HEK293 (cell line): Measurements from ENCODE around the gene PAQR7.

Experiments
- CTCF ChIA-PET: fragments of 350-600 bp; formaldehyde crosslinking; extraction: SDS; loops from one replicate; lab custom pipeline; 2021; ENCODE audit warnings: antibody characterized with exemption; lab: Yijun Ruan, JAX
- POLR2A ChIA-PET: fragments of 300-600 bp; formaldehyde crosslinking; extraction: SDS; loops from one replicate; lab custom pipeline; 2020; ENCODE audit warnings: antibody characterized with exemption, inconsistent platforms; lab: Yijun Ruan, JAX
- H3K27ac ChIP-seq: fragments of 200-500 bp; sonication (Bioruptor generic); 2 replicates; pipeline ENCODE4 v1.5.1; 2014; ENCODE audit warnings: low read depth, low read length, control low read depth, inconsistent platforms; ENCODE audit errors: extremely low read depth
- H3K36me3 ChIP-seq, 2 experiments: fragments of 200-500 bp in 1 of 2; sonication (Bioruptor generic) in 1 of 2; 1 replicate in 1 of 2; 2 replicates in 1 of 2; pipeline ENCODE4 v1.5.1; 2014 to 2017; ENCODE audit warnings: inconsistent platforms in 2 of 2, low read length in 2 of 2; ENCODE audit not compliant: control insufficient read depth in 2 of 2, insufficient read depth in 1 of 2
- H3K4me1 ChIP-seq: fragments of 200-500 bp; sonication (Bioruptor generic); 2 replicates; pipeline ENCODE4 v1.5.1; 2014; ENCODE audit warnings: mild to moderate bottlenecking, low read length, inconsistent platforms; ENCODE audit not compliant: control insufficient read depth, insufficient read depth
- H3K4me3 ChIP-seq: 2 replicates; pipeline ENCODE4 v1.5.1; 2011; ENCODE audit warnings: low read depth, mild to moderate bottlenecking, control low read depth, low read length, moderate library complexity
- H3K9me3 ChIP-seq: fragments of 200-500 bp; sonication (Bioruptor generic); 2 replicates; pipeline ENCODE4 v1.5.1; 2014; ENCODE audit warnings: low read depth, low read length, inconsistent platforms; ENCODE audit not compliant: control insufficient read depth, insufficient read depth
- KLF9 ChIP-seq: fragments of 450-650 bp; formaldehyde crosslinking; IDR thresholded peaks from 2 replicates; pipeline ENCODE4 v1.5.1; 2016; ENCODE audit warnings: missing biosample characterization, missing genetic modification characterization, low read depth
- PATZ1 ChIP-seq: fragments of 450-650 bp; formaldehyde crosslinking; IDR thresholded peaks from 2 replicates; pipeline ENCODE4 v1.5.1; 2016; ENCODE audit warnings: missing biosample characterization, missing genetic modification characterization
- PBX3 ChIP-seq: sonication (generic); formaldehyde crosslinking; IDR thresholded peaks from 2 replicates; pipeline ENCODE4 v1.8.1; 2022; ENCODE audit warnings: mild to moderate bottlenecking, moderate library complexity, missing genetic modification reagents
- PRDM10 ChIP-seq: fragments of 450-650 bp; formaldehyde crosslinking; IDR thresholded peaks from 2 replicates; pipeline ENCODE4 v1.5.1; 2016; ENCODE audit warnings: missing biosample characterization, missing genetic modification characterization
- ZEB2 ChIP-seq: fragments of 450-650 bp; formaldehyde crosslinking; IDR thresholded peaks from 2 replicates; pipeline ENCODE4 v1.5.1; 2016; ENCODE audit warnings: missing biosample characterization, missing genetic modification characterization
- ZNF394 ChIP-seq: fragments of 450-650 bp; formaldehyde crosslinking; IDR thresholded peaks from 2 replicates; pipeline ENCODE4 v1.5.1; 2016; ENCODE audit warnings: missing biosample characterization, missing genetic modification characterization, mild to moderate bottlenecking, moderate library complexity, borderline replicate concordance
- ZNF514 ChIP-seq: fragments of 450-650 bp; formaldehyde crosslinking; IDR thresholded peaks from 2 replicates; pipeline ENCODE4 v1.5.1; 2016; ENCODE audit warnings: missing biosample characterization, missing genetic modification characterization
- ZNF560 ChIP-seq: fragments of 450-650 bp; formaldehyde crosslinking; IDR thresholded peaks from 2 replicates; pipeline ENCODE4 v1.5.1; 2017; ENCODE audit warnings: missing biosample characterization, missing genetic modification characterization, borderline replicate concordance
- ZNF776 ChIP-seq: fragments of 450-650 bp; formaldehyde crosslinking; IDR thresholded peaks from 2 replicates; pipeline ENCODE4 v1.5.0; 2017; ENCODE audit warnings: missing biosample characterization, missing genetic modification characterization, borderline replicate concordance
- ZSCAN23 ChIP-seq: fragments of 450-650 bp; formaldehyde crosslinking; IDR thresholded peaks from 2 replicates; pipeline ENCODE4 v1.5.1; 2016; ENCODE audit warnings: missing biosample characterization, missing genetic modification characterization
- TF ChIP-seq, protein P1 (sequence below): fragments of 450-650 bp; formaldehyde crosslinking; IDR thresholded peaks from 2 replicates; pipeline ENCODE4 v1.5.1; 2016; ENCODE audit warnings: missing biosample characterization, missing genetic modification characterization
- TF ChIP-seq, protein P2 (sequence below): fragments of 450-650 bp; formaldehyde crosslinking; IDR thresholded peaks from 2 replicates; pipeline ENCODE4 v1.5.1; 2017; ENCODE audit warnings: missing biosample characterization, missing genetic modification characterization

Gene PAQR7

DNA sequence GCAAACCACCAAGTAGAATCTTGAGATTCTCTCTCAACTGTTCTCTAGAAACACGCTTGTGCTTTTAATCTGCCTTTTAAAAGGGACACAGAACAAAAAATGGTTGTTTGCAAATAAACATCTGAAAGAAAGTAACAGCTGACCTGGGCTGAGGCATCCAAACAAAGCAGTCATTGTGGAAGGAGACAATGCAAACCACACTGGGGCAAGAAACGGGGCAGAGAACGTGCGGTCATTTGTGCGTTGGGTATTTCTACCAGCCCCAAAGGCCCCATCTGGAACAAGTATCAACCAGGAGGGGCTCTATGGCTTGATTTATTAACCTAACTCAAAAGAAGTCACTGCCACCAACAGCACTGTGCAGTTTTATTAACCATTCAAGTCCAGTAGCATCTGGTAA lies 24.7 kb upstream of the PAQR7 start:
- Histone ChIP-seq H3K36me3 (peaks cover 32 to 82% of the 10 kb centered on the region in 2 experiments), H3K4me1 (peaks cover 5% of the 10 kb centered on the region), H3K9me3 (no peaks in the 10 kb centered on the region), H3K27ac (no peak overlapping the region), H3K4me3 (no peak overlapping the region)
- POLR2A ChIA-PET, result no interaction called here
- TF ChIP-seq ZNF776 (no peak), ZNF514 (tag by site-specific recombination) (no peak), ZNF560 (tag by site-specific recombination) (no peak), ZEB2 (tag by site-specific recombination) (no peak), KLF9 (tag by site-specific recombination) (no peak), ZNF394 (tag by site-specific recombination) (no peak), PBX3 (CRISPR knock-in tag) (no peak)
- TF ChIP-seq, protein P1, sequence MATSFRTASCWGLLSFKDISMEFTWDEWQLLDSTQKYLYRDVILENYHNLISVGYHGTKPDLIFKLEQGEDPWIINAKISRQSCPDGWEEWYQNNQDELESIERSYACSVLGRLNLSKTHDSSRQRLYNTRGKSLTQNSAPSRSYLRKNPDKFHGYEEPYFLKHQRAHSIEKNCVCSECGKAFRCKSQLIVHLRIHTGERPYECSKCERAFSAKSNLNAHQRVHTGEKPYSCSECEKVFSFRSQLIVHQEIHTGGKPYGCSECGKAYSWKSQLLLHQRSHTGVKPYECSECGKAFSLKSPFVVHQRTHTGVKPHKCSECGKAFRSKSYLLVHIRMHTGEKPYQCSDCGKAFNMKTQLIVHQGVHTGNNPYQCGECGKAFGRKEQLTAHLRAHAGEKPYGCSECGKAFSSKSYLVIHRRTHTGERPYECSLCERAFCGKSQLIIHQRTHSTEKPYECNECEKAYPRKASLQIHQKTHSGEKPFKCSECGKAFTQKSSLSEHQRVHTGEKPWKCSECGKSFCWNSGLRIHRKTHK (tag by site-specific recombination), result no peak
- CTCF ChIA-PET, result interaction anchor here (1.3 to 2.9 kb wide), 2 partner anchors 25 to 97 kb away, joined by 4 to 11 read pairs; partner anchors contain the start of genes PAFAH2 and PAQR7

GRCh38 chr1:25899792-25900191 lies 24.3 kb upstream of the PAQR7 start:
- no peak overlapping the region for H3K27ac ChIP-seq
- H3K9me3 ChIP-seq, result no peaks in the 10 kb centered on the region
- POLR2A ChIA-PET, result no interaction called here
- H3K36me3 ChIP-seq, result peaks cover 32 to 83% of the 10 kb centered on the region in 2 experiments
- CTCF ChIA-PET, result interaction anchor here (1.0 to 2.9 kb wide), 2 partner anchors 98 kb away, joined by 3 to 11 read pairs; partner anchors contain the start of gene PAFAH2
- peaks cover 5% of the 10 kb centered on the region for H3K4me1 ChIP-seq
- TF ChIP-seq PATZ1 (tag by site-specific recombination) (no peak), PRDM10 (tag by site-specific recombination) (no peak), ZSCAN23 (tag by site-specific recombination) (no peak)
- TF ChIP-seq, protein P2, sequence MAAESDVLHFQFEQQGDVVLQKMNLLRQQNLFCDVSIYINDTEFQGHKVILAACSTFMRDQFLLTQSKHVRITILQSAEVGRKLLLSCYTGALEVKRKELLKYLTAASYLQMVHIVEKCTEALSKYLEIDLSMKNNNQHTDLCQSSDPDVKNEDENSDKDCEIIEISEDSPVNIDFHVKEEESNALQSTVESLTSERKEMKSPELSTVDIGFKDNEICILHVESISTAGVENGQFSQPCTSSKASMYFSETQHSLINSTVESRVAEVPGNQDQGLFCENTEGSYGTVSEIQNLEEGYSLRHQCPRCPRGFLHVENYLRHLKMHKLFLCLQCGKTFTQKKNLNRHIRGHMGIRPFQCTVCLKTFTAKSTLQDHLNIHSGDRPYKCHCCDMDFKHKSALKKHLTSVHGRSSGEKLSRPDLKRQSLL (tag by site-specific recombination), result no peak
- no peak overlapping the region for H3K4me3 ChIP-seq
